Adipose tissue (tissue), 3 donors: ENCODE data around the gene GABRB1. TPM values are rescaled to one million over a fixed set of nuclear protein-coding genes. Genes with fewer than 3 reads are reported as not detected.

Source experiments
- H3K27ac ChIP-seq: one replicate; pipeline ENCODE4 v1.5.1; 2013; ENCODE audit warnings: low read depth, low read length
- WGBS, 3 donors: extraction: QIAGEN DNeasy Blood & Tissue Kit; methylation state at CpG; one replicate each; pipeline ENCODE4 v1.1.7; 2013; 5-methylcytosine and 5-hydroxymethylcytosine counted together
- polyA plus RNA-seq, 3 donors: library from polyadenylated mRNA; stranded (reverse); fragments of 200-250 nt; gene quantifications; one replicate each; pipeline ENCODE4 v1.2.3, GENCODE V29; 2013
- donor health status: healthy with polysubstance abuse.
- donor health status: Bipolar disorder and iron deficiency.
- donor health status: healthy.

GABRB1 gene
- polyA plus RNA-seq, 3 donors = 0.22 TPM; not detected in 2

DNA sequence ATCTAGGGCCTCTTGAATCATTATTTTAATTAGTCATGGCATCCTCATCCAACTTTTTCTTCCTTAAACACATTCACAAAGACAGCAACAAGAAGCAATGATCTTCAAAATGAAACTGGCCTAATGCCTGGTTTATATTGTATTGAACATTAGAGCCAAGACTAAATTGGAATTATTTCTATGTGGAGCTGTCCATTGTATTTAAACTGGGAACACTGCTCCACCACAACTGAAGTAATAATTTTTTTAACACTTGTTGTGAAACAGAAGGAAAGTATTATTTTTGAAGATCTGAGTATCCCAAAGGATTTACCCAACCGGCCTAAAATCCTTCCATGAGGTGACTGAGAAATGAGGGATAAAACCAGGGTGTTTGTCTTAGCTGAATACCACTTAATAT is 6.9 kb downstream of the GABRB1 start:
- 67 to 77% (median 68%) methylated on average over 1 of the region's 1 CpG for WGBS, 3 donors

DNA sequence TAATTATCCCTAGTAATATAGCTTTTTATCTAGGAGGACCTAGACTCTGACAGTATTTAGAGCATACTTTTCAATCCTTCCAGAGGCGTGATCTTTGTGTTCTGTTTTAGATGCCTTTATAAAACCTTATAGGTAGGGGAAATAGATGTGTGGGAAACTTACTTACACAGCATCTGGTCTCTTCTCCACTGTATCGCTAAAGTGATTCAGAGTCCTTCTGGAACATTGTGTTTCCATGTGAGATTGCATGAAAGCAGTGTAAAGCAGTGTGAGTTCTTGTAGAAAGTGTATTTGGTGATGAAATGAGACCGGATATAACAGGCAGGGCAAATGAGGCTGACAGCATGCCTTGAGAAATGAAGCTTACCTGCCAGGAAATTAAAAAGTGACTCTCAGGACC is 9.5 kb downstream of the GABRB1 start:
- no peak overlapping the region for H3K27ac ChIP-seq
- 69 to 96% (median 90%) methylated on average over 3 of the region's 3 CpGs for WGBS, 3 donors

More for the DNA sequence above, 6.9 kb downstream of the GABRB1 start:
- H3K27ac ChIP-seq = no peak overlapping the region

DNA sequence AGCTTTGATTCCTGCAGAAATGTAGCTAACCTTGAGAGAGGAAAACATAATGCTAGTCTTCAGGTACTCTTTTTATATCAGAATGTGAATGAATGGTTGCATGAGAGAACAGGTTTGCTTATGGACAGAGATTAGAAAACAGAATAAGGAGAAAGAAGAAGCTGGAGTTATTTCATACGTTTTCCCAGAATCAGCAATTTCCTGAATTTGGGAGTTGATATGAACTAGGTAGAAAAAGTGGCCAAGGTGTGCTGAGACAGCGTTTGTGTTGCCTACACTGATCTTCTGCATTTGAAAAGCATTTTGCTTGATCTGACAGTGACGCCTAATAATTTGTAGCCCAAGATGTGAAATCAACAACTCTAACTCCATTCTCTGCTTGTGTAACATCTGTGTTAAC is 12.5 kb downstream of the GABRB1 start:
- WGBS, 3 donors = 58 to 61% (median 60%) methylated on average over 3 of the region's 3 CpGs
- no peak overlapping the region for H3K27ac ChIP-seq

DNA sequence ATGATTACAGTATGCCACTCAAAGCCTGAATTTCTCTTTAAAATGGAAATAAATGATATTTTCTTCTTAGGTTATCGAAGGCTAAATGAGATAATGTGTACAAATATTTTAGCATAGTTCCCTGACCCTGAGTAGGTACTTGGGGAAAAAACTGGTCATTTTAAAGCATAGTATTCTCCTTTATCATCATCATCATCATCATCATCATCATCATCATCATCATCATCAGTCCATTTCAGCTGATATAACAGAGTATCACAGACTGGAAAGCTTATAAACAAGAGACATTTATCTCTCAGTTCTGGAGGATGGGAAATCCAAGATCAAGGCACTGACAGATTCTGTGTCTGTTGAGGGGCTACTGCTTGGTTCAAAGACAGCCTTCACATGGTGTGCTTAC is 13.9 kb downstream of the GABRB1 start:
- WGBS, 3 donors = 71 to 87% (median 86%) methylated on average over 1 of the region's 1 CpG
- H3K27ac ChIP-seq = no peak overlapping the region

DNA sequence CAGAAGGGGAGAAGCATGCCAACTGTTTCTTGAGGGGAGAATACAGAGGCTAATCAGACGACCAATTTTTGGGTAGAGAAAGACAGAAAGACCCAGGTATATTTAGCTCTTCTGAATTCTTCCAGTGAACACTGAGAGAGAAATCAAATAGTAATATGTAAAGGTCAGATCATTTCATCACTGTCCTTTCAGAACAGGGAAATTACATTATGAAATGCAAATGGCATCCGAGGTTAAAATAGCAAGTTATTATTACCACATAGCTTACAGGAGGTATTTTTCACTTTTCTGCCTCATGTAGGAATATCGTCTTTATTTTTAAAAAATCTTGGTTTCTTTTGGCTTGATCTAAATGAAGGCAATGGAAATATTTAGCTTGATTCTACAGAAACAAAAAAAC is 18.0 kb downstream of the GABRB1 start:
- 50 to 65% (median 59%) methylated on average over 3 of the region's 3 CpGs for WGBS, 3 donors
- H3K27ac ChIP-seq = no peak overlapping the region

DNA sequence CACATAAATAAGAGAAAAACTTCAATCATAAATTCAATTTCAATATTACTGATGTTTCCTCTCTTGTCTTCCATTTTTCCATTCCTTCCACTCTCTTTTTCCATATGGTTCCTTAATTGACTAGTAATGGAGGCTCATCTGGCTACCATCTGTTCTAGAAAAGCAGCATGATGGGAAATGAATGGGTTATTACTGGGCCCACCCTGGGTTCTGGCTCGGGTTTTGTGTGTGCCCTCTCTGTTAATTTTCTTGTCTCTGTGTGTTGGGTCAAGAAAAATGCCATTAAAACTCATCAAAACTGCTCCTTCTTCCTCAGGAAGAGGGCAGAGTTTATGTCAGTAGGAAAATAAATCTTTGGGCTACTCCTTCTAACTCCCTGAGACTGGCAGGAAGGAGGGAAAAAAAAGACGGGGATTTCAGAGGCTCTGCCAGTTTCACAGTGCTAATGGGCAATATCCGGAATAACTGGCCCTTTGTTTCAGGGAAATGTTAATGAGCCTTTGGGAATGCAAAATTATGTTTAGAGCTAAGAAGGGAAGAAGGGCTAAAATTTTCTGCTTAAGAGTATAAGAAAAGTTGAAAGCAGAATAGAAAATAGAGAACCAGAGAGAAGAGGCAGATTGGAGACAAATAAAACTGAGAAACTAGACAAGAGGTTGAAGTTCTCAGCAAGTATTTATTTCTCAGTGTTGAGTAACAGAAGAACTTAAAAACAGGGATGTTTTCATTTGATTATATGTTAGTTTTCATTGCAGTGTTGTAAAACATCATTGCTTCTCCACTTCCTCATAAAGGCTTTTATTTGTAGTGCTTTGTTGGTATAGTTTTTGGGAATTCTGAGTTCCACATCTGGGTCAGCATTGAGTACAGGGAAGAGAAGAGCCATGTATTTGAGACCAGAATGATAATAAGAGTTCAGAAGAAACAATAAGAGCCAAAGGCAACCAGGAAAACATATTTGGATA is 19.7 kb downstream of the GABRB1 start:
- 18 to 24% (median 22%) methylated on average over 3 of the region's 3 CpGs for WGBS, 3 donors
- no peak overlapping the region for H3K27ac ChIP-seq

DNA sequence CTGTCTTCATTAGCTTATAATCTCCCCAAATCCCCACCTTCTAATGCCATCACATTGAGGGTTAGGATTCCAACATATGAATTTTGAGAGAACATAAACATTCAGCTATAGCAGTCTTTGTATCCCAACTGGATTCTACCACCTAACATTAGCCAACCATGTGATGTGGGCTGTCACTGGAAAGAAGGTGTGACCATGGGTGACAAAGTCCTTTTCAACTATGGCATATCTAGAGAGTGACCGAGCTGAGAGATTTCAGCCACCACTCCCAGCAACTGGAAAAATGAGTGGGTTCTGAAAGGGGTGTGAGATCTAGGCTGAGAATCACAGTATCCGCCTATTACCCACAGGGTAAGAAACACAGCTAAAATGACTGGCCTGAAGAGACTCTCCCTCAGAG is 22.1 kb downstream of the GABRB1 start:
- no peak overlapping the region for H3K27ac ChIP-seq
- 64 to 91% (median 84%) methylated on average over 2 of the region's 2 CpGs for WGBS, 3 donors

DNA sequence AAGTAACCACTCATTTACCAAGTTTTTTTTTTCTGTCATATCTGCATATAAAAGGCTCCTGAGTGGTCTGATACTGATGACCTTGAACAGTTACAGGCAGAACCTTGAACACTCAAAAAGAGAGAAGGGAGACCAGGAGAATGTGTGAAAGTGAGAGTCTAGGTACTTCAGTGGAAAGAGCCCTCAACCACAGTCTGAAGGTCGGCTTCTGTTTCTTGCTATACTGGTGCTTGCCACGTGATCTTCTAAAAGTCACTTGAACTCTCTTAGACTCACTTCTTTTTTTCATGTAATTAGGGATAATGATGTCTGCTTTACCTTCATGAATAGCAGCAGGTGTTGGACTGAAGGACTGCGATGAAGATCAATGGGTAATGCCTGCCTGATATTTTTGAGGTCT is 22.8 kb downstream of the GABRB1 start:
- no peak overlapping the region for H3K27ac ChIP-seq
- WGBS, 3 donors = 73 to 86% (median 82%) methylated on average over 3 of the region's 3 CpGs

DNA sequence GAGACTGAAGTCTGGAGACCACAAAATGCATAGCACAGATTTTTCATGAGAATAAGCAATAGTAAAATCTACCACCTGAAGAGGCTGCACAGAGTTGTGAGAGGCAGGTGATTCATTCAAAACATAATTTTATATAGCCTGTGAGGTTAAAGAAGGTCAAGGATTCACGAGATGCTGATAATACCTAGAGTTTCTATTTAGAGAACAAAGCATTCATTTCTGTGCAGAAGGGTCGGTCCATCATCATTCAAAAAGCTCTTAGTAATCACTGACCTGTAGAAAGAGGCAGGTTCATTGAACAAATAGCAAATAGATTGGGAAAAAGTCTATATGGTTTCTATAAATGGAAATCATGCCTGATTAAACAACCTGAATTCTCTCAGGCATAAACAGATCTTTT is 26.6 kb downstream of the GABRB1 start:
- WGBS, 3 donors = 23 to 58% (median 47%) methylated on average over 2 of the region's 2 CpGs
- no peak overlapping the region for H3K27ac ChIP-seq

DNA sequence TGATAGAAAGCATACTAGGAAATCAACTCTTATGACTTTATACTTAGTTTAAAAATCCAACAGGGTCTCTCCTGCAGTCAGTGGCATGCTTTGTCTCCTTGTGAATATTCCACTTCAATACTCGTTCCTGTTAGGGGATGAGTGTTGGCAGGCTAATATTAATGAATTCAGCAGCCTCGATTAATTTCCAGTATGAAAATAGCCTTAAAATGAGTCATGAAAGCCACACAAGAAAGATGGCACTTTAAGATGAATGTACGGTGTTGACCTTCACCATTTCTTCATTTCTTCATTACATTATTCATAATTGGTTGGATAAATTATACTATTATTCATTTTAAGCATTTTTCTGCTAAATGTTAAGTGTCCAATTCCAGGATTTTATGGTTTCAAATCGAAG is 29.2 kb downstream of the GABRB1 start:
- 59 to 76% (median 70%) methylated on average over 4 of the region's 4 CpGs for WGBS, 3 donors
- no peak overlapping the region for H3K27ac ChIP-seq

DNA sequence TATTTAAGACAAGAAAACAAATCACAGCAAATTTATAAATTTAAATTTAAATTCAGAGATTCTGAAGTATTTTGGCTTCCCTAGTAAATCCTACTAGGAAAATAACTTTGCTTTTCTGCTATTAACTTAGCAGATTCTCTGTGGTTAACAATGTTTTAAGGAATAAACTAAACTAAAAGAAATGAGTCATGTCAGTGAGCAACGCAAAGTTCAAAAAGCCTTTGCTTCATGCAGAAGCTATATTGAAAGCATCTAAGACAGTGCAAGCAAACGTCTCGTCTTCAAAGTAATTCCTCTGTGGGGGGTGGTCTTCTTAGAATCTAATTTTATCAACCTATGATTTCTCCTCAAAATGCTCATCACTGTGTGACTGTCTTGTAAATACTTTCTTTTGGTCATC is 30.1 kb downstream of the GABRB1 start:
- 61 to 72% (median 66%) methylated on average over 3 of the region's 3 CpGs for WGBS, 3 donors
- no peak overlapping the region for H3K27ac ChIP-seq

DNA sequence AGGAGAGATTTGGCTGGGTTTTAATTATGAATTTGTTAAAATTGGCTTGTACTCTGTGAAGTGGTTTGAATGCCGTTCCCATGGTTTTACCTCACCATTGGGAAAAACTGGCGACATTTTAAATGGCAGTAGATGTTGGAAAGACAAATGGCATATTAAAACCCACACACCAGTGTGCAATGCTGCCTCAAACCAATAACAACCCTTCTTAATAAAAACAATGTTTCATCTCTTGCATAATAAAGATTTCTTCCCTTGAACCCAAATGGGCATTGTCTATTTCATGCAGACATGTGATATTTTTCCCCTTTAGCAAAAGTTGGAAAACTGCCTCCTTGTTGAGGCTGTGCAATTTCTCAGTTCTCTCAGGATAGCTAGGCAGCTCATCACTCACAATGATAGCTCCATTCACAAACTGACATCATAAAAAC is 33.7 kb downstream of the GABRB1 start:
- no peak overlapping the region for H3K27ac ChIP-seq
- WGBS, 3 donors = 56 to 72% (median 67%) methylated on average over 2 of the region's 2 CpGs

DNA sequence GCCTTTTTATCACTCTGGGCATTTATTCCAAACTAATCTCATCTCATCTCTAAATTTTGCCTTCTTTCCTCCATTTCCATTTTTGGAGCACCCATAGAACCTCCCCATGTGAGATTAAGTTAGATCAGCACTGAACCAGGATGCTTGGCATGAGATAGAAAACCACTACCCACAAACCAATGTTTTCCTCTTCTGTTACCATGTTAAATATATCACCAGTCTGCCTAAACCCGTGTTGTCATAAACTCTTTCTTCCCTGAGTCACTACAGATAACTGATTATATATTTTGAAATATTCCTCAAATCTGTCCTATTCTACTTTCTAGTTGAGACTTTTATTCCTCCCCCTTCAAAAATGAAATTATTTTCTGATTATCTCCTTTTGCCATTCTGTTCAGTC is 37.6 kb downstream of the GABRB1 start:
- WGBS, 3 donors = 38 to 56% (median 51%) methylated on average over 1 of the region's 1 CpG
- no peak overlapping the region for H3K27ac ChIP-seq

DNA sequence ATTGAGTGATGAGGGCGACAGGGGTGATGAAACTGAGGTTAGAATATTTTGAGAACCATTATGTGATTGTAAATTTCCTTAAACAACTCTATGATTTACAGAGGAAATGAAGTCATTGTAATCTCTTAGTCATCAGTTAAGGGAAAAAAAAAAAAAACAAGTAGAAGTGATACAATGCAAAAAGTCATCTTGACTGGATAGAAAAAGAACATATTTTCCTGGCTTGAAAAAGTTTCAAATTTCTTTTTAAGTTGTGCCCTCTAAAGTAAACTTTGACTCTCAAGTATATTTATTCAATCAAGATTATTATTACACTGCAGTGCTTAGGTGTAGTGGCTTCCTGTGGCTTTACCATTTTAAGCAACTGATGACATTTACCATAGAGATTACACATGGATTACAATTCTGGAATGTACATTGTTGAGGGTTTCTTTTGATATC is 40.6 kb downstream of the GABRB1 start:
- 40 to 68% (median 43%) methylated on average over 1 of the region's 1 CpG for WGBS, 3 donors

DNA sequence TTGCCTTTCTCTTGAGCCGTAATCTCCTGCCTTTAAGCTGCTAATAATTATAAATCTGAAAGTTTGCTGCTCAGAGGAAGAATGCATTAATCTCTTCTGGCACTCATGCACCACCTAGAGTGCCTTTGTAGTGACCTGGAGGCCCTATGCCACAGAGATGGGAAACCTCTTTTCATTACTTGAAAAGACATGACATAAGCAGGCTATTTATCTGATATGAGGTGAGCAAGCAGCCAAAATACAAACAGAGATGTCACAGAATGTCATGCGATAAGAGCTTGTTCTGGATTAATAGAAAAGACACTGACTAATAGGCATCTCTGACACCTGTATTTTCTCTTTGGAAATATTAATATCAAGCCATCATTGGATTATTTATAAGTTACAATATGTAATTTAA is 42.3 kb downstream of the GABRB1 start:
- 70 to 91% (median 90%) methylated on average over 2 of the region's 2 CpGs for WGBS, 3 donors
- H3K27ac ChIP-seq = no peak overlapping the region

More for the DNA sequence above, 40.6 kb downstream of the GABRB1 start:
- no peak overlapping the region for H3K27ac ChIP-seq

DNA sequence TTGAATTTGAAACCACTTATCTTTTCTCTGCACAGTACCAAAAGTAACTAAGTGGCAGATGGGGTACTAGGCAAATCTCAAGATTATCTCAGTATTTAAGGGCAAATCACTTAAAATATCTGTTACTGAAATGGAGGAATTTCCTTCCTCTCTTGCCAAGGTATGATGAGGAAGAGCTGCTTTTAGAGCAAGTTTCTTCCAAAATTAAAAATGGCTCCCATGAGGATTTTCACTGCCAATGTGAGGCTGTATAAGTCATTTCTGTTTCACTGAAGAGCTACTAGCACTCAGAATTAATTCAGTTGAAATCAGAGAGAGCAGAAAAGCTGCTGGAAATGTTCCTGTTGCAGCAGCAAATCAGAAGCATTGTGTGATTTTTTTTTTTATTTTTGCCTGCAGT is 43.4 kb downstream of the GABRB1 start:
- no peak overlapping the region for H3K27ac ChIP-seq

DNA sequence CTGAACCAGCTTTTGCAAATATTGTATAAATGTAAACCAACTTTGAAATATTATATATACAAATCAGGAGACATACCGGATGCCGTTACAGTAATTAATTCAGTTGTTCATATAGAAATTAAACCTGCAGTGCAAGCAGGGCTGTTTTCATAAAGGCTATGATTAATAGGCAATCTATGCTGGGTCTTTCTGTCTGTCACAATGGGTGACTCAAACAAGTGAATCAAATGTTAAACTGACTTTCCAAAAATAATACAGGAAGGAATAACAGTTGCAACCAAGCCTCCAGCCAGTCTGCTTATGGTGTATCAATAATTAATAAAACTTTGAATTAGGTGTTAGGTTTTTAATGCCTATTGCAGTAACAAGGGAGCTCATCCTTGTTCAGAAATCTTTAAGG is 43.9 kb downstream of the GABRB1 start:
- 61 to 81% (median 78%) methylated on average over 2 of the region's 2 CpGs for WGBS, 3 donors
- no peak overlapping the region for H3K27ac ChIP-seq

DNA sequence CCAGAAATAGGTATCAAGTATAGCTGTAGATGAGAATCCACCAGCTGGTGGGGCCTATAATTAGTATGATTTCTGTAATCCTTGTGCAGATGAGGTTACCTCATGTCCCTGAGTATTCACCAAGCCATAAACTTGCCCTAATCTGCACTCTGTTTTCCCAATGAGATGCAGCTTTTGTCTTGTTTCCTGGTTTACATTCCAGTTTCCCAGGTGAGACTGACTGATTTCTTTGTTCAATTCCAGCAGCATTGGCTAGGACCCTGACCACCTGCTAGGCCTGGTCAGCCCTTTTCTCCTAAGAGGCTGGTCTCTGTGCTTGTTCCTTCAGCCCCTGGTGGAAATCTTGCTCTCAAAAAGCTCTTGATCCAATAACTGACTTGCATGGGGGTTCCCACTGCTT is 44.6 kb downstream of the GABRB1 start:
- H3K27ac ChIP-seq = no peak overlapping the region

DNA sequence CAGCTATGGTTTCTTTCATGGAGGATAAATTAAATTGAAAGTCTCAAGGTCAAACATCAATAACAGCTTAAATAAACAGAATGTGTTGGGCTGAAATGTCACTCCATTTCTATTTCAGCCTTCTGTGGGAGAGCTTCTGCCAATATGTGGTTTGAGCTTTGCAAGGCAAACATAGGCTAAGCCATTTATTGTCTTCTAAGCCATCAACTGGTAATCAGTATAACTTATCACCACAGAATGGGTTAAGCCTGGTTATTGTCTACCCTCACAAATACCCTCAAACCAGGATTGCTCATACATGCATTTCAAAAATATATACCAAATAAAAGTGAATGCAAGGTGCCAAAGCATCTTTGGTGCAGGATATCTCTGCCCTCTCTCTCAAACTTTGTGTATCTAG is 52.7 kb downstream of the GABRB1 start:
- H3K27ac ChIP-seq = no peak overlapping the region

DNA sequence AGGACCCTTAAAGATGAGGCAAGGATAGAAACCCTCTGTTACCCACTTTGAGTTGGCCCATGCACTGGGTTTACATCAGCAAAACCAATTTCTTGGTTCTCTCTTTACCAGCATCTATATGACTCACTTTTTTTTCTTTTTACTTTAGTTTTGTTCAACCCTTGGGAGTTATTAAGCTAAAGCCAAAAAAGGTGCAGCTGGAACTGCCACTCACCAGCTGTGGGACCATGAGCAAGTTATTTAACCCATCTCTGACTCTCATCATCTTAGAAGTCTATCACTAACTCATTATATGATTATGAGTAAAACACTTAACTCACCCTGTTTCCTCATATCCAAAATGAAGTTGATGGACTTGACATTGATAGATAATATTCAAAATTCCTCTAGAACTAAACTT is 53.4 kb downstream of the GABRB1 start:
- H3K27ac ChIP-seq = no peak overlapping the region
